ENCODE data around the gene SH2D6.
"Not testable (repeated sequence)": the region's sequence is repeated elsewhere in the genome, so short reads cannot be mapped to it uniquely, and the experiment has no call there.

The SH2D6 gene

GRCh38 chr2:85422072-85422457 lies 3.6 kb downstream of the SH2D6 start:
- no peak for DNase-seq

GRCh38 chr2:85423525-85423924 lies 5.0 kb downstream of the SH2D6 start:
- no peak for DNase-seq

DNA sequence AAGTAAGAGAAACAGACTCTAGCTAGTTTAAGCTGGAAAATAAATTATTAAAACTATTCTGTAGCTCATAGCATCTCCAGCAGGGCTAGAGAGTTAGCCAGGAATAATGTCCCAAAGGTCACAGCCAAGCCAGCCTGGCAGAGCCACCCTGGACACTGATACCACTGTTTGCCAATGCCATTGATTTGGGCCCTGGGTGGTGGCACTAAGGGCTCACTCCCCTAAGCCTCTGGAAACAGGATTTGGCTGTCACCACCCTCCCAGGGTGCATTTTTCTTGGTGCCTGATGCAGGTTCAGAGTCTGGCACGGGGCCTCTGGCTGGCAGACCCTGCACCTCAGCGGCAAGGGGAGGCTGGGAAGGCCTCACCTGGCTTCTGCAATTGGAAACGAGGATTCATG lies 7.1 kb downstream of the SH2D6 start:
- no peak for DNase-seq

GRCh38 chr2:85427300-85427835 lies 8.9 kb downstream of the SH2D6 start:
- no peak for DNase-seq

DNA sequence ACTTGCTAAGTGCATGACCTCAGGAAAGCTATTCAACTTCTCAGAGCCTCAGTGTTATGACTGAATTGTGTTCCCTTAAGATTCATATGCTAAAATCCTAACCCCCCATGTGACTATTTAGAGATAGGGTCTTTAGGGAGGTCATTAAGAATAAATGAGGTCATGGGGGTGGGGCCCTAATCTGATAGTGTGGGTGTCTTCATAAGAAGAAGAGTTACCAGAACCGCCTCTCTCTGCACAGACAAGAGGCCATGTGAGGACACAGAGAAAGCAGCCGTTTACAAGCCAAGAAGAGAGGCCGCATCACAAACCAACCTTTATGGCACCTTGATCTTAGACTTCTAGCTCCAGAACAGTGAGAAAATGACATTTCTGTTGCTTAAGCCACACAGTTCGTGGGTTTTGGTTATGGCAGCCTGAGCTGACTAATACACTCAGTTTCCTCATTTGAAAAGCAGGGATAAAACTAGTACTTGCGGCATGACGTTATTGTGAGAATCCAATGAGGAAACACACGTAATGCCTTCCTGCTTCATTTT lies 9.9 kb downstream of the SH2D6 start:
- no peak for DNase-seq

DNA sequence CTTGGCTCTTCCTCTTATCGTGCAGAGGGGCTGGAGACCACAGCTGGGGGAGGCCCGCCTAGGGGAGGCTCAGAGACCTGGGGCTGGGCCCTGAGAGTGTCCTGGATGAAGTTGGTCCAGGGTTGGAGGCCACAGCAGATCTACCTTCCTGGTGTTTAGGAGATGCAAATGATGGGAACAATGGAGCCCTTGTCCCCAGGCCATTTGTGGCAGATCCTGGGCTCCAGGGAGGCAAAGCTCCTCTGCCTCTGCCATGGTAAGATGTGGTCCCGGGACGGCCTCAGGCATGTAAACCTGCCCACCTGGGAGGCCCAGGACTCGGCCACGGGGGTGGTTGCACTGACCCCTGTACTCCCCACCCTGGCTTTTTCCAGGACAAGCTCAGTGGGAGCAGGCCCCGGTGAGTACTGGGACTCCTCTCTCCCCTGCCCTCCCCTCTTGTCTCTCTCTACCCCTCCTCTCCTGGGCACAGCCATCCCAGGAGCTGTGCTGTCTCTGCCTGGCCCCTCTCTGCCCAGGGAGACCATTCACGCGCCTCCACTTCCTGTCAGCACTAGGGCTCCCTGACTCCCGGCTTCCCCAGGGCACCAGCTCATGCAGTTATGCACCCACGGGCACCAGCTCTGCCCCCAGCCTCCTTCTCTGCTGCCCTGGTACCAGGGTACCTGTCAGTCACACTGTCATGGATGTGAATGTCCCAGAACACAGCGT lies 10.9 kb downstream of the SH2D6 start:
- no peak for DNase-seq

DNA sequence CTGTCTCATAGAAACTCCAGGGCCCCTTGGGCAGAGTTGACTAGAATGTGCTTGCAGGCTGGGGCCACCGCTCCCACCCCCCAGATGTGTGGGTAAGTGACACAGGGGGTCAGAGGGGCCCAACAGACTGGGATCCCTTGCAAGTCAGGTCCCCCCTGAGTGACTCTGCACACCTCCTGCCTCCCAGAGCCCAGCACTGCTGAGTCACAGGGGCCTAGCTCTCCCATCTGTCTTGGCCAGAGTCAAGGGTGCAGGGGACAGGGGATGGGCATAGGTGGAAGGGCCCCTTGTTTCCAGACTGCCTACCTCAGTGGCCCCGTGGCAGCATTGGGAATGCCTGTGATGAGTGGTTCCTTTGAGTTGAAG lies 11.4 kb downstream of the SH2D6 start:
- DNase-seq: no peak

- no peak for DNase-seq
Observed at GRCh38 chr2:85430752-85431569, 12.4 kb downstream of the SH2D6 start.

DNA sequence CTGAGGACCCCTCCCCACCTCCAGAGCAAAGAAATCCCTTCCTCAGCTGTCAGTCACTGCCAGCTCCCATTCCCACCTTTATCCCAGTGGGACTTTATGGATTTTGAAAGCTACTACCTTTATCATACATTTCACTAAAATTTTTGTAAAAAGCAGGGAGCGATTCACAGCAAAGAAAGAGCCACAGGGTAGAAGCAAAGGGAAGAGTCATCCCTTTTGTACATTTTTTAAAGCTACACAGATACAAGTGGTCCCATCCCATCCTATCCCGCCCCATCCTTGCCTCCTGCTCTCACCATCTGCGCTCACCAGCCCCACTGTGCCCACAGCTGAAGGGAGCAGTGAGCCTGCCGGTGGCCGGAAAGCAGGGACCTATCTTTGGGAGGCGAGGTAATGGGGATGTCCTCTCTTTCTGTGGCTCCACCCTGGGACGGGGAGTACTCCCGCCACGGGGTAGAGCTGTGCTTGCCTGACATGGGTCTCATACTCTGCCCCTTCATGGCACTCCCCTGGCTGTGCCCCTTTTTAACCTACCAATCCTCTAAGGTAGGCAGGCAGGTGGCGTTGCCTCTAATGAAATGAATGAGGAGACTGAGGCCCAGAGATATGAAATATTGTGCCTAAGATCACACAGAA lies 13.2 kb downstream of the SH2D6 start:
- DNase-seq: no peak

DNA sequence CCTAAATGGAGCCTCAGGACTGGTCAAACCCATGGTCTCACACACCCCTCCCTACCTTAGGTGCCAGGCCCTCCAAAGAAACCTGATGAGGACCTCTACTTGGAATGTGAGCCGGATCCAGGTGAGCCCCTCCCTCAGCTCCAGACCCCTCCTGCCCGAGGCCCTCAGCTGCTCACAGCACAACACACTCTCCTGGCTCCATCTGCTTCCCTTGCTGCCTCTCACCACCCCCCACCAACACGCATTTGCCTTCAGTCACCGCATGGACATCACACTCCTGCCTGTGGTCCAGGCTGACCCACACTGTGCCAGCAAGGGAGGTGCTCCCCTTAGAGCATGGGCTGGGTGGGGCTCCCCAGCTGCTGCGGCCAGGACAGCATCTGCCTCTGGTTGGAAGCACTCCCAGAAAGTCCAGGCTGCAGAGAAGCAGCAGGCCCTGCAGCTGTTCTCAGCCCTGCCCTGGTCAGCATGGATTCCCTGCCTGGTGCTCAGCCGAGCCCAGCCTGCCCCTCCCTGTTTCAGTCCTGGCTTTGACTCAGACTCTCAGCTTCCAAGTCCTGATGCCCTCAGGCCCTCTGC lies 15.1 kb downstream of the SH2D6 start:
- DNase-seq: no peak

GRCh38 chr2:85434696-85435095 lies 16.2 kb downstream of the SH2D6 start:
- no peak for DNase-seq

- no peak for DNase-seq
Observed at GRCh38 chr2:85435220-85435958, 16.9 kb downstream of the SH2D6 start.

DNA sequence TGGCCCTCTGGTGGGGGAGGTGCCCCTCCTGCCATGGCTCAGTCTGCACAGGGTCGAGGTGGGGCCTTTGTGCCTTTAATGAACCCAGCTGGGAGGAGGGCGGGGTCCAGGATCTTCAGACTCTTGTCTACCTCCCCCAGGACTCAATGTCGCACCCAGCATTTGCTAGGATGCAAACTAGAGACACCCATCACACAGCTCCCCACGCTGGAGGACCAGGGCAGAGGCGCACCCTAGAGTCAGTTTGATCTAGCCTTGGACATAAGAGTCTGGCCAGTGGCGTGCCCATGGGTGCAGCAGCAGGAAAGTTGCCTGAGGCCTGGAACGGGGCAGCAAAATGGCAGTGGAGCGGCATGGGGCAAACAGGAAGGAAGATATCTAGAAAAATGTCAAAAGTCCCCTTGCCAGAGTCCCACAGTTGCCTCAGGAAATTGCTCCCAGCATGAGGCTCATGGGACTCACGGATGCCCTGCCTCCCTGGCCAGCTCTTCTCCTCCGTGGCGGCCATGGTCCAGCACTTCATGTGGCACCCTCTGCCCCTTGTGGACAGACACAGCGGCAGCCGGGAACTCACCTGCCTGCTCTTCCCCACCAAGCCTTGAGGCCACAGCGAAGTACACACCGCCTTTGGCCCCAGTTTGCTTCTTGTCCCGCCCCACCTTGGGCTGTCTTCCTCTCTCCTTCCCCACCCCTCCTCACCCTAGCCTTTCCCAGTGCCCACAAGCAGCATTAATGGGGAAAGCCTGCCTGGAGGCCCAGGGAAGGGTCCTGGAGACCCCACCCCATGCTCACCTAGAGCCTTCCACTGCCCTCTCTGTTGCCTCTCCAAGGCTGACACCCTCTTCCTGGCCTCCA lies 17.7 kb downstream of the SH2D6 start:
- DNase-seq: no peak

DNA sequence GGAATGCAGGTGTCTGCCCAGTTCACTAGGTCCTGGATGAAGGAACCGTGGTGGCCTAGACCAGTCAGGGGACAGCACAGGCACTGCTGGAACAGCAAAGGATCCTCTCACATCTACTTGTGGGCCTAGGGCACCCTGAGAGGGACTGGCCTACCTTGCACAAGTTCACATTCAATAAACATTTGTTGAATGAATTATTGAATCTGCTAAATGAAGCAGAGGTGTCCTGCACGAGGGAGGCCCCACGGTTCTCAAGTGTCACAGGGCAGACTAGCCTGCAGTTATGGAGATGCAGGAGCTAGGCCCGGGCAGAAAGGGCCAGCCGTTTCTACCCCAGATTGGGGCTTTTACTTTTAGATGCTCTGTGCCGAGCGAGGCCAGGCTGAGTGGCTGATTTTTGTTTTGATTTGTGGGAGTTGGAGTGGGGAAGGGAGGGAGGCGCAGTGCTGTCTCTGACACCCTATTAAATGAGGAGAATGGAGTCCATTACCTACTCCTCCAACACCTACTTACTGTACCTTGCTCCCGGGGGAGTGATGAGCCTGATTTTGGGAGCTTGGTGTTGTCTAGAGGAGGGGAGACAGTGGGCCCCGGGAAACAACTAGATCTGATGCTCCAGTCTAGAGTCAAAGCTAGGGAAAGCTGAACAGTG lies 18.4 kb downstream of the SH2D6 start:
- no peak for DNase-seq

- peak; percentile 81 for DNase-seq
Observed at GRCh38 chr2:85437488-85438200, 19.1 kb downstream of the SH2D6 start.

DNA sequence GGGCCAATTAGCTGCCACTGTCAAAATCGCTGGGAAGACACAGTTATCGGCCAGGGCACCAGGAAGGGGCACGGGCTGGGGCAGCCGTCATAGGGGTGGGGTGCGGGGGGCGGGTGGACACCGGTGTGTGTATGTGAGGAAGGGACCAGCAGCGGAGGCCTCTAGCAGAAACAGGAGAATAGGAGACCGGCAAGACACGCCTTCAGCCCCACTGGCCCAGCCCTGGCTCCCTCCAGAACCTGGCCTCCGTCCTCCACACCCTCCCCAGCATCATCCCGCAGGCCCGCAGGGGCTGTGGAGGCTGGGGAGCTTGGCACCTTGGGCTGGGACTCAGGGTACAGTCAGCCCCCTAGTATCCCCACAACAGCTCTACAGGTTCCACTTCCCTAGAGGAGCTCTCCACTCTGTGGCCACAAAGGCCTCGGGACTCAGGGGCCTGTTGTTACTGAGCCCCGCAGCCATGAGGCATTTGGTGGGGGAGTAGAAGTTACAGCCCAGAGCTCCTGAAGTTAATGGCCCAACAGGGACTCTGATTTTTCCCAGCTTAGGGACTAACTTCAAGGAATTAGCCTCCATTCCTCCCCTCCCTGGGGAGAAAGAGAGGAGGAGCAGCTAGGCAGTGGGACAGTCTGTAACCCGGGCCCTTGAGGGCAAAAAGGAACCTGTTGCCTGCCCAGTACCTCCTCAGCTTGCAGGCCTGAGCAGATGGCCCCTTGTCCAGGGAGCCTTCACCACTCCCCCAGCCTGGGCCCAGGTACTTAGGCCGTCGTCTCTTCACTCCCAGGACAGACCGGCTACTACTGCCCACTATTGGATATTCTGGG lies 19.9 kb downstream of the SH2D6 start:
- DNase-seq: no peak

GRCh38 chr2:85439025-85439472 lies 20.5 kb downstream of the SH2D6 start:
- DNase-seq: no peak

DNA sequence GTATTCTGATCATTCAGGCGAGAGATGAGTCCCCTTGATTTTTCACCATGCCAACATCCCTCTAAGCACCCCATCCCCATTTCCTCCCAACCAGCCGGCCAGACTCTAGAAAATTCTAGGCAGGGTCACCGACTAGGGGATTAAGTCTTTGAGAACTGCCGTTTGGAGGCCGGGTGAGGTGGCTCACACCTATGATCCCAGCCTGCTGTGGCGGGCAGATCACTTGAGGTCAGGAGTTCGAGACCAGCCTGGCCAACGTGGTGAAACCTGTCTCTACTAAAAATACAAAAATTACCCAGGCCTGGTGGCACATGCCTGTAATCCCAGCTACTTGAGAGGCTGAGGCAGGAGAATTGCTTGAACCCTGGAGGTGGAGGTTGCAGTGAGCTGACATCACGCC lies 21.1 kb downstream of the SH2D6 start:
- DNase-seq: not testable (repeated sequence)

DNA sequence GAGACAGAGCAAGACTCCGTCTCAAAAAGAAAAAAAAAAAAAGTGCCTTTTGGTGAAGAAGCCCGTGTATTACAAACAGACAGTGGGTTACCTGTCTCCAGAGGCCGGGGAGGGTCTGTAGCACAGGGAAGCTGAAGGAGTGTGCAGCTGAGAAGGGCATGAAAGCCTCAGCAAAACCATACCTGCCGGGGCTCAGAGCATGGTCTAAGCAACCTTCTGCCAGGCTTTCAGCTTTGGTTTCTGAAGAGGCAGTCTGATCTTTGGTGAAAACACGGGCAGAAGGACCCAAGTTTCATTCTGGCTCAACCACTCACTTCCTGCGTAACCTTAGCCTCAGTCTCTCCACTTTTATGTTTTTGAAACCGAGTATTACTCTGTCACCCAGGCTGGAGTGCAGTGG lies 21.5 kb downstream of the SH2D6 start:
- no peak for DNase-seq

Measured in CD4-positive, alpha-beta T cell treated with Interferon gamma for 1 hour (primary cell).